HepG2 (cell line): ENCODE data around the gene TMEM190. TPM values are rescaled to one million over a fixed set of nuclear protein-coding genes. Genes with fewer than 3 reads are reported as not detected.

Experiments
- ATAD3A ChIP-seq: sonication (generic); formaldehyde crosslinking; IDR thresholded peaks from 2 replicates; pipeline ENCODE4 v1.4.0; 2020; ENCODE audit warnings: missing genetic modification reagents
- BCL6 ChIP-seq: IDR thresholded peaks from 2 replicates; pipeline ENCODE4 v1.6.1; 2016; ENCODE audit warnings: missing genetic modification reagents, missing compliant biosample characterization
- GABPA ChIP-seq, 2 experiments: IDR thresholded peaks; 2 replicates each; pipeline ENCODE4 v1.6.1; 2011 to 2016; ENCODE audit warnings: low read depth in 2 of 2, low read length in 1 of 2, missing biosample characterization in 1 of 2, missing genetic modification characterization in 1 of 2
- NFYC ChIP-seq: IDR thresholded peaks from 2 replicates; pipeline ENCODE4 v1.6.1; 2016; ENCODE audit warnings: missing genetic modification reagents, missing compliant biosample characterization
- PHF20 ChIP-seq: sonication (generic); formaldehyde crosslinking; IDR thresholded peaks from 2 replicates; pipeline ENCODE4 v1.5.0; 2020; ENCODE audit warnings: mild to moderate bottlenecking, missing genetic modification reagents
- TCF7L2 ChIP-seq: IDR thresholded peaks from 2 replicates; pipeline ENCODE4 v1.6.1; 2011; ENCODE audit warnings: mild to moderate bottlenecking, low read depth, low read length, moderate library complexity
- TOE1 ChIP-seq: sonication (generic); formaldehyde crosslinking; IDR thresholded peaks from 2 replicates; pipeline ENCODE4 v1.4.0; 2020; ENCODE audit warnings: mild to moderate bottlenecking, missing genetic modification reagents
- ZNF10 ChIP-seq: sonication (generic); formaldehyde crosslinking; IDR thresholded peaks from 2 replicates; pipeline ENCODE4 v1.4.0; 2020; ENCODE audit warnings: mild to moderate bottlenecking, low read depth, missing genetic modification reagents, borderline replicate concordance
- ZNF569 ChIP-seq: sonication (generic); formaldehyde crosslinking; IDR thresholded peaks from 2 replicates; pipeline ENCODE4 v1.5.0; 2020; ENCODE audit warnings: mild to moderate bottlenecking, missing genetic modification reagents, moderate library complexity, borderline replicate concordance
- polyA plus RNA-seq, 8 experiments: library from polyadenylated mRNA; depleted of rRNA in 3 of 8; stranded (reverse) in 7 of 8; unstranded in 1 of 8; fragments of >200 nt; fragmentation: Illumina TruSeq in 4 of 8; extraction: Trizol in 4 of 8; gene quantifications; 2 replicates each; pipeline versions ENCODE4 v1.2.1 to v1.2.3, GENCODE V29; 2011 to 2016; ENCODE audit warnings: low read depth in 4 of 8, missing spikeins in 1 of 8, mixed read lengths in 1 of 8; ENCODE audit not compliant: insufficient read depth in 1 of 8
- total RNA-seq, 5 experiments: library from RNA; depleted of rRNA; stranded (reverse); fragments of >200 nt; fragmentation: Illumina TruSeq; extraction: Trizol; gene quantifications; 2 replicates each; pipeline ENCODE4 v1.2.3, GENCODE V29; 2016; ENCODE audit warnings: low read depth in 1 of 5
- TF ChIP-seq, protein P1 (sequence below): sonication (generic); formaldehyde crosslinking; IDR thresholded peaks from 2 replicates; pipeline ENCODE4 v1.5.0; 2020; ENCODE audit warnings: missing genetic modification reagents
- TF ChIP-seq, protein P2 (sequence below): sonication (generic); formaldehyde crosslinking; IDR thresholded peaks from 2 replicates; pipeline ENCODE4 v1.5.0; 2020; ENCODE audit warnings: mild to moderate bottlenecking, missing genetic modification reagents
- TF ChIP-seq, protein P3 (sequence below): sonication (generic); formaldehyde crosslinking; IDR thresholded peaks from 2 replicates; pipeline ENCODE4 v1.4.0; 2020; ENCODE audit warnings: missing genetic modification reagents
- TF ChIP-seq, protein P4 (sequence below): sonication (generic); formaldehyde crosslinking; IDR thresholded peaks from 2 replicates; pipeline ENCODE4 v1.9.0; 2021; ENCODE audit warnings: missing genetic modification reagents, mild to moderate bottlenecking, borderline replicate concordance
- TF ChIP-seq, protein P5 (sequence below): sonication (generic); formaldehyde crosslinking; IDR thresholded peaks from 2 replicates; pipeline ENCODE4 v1.5.0; 2020; ENCODE audit warnings: missing genetic modification reagents, mild to moderate bottlenecking, borderline replicate concordance
- TF ChIP-seq, protein P6 (sequence below): IDR thresholded peaks from 2 replicates; pipeline ENCODE4 v1.6.1; 2012; ENCODE audit warnings: inconsistent platforms

TMEM190 gene
- total and polyA plus RNA-seq, 2 of the 13 experiments (the other 11 are each of a cell fraction or from before 2014, with no cell fraction given), result 0.35 to 0.83 TPM

DNA sequence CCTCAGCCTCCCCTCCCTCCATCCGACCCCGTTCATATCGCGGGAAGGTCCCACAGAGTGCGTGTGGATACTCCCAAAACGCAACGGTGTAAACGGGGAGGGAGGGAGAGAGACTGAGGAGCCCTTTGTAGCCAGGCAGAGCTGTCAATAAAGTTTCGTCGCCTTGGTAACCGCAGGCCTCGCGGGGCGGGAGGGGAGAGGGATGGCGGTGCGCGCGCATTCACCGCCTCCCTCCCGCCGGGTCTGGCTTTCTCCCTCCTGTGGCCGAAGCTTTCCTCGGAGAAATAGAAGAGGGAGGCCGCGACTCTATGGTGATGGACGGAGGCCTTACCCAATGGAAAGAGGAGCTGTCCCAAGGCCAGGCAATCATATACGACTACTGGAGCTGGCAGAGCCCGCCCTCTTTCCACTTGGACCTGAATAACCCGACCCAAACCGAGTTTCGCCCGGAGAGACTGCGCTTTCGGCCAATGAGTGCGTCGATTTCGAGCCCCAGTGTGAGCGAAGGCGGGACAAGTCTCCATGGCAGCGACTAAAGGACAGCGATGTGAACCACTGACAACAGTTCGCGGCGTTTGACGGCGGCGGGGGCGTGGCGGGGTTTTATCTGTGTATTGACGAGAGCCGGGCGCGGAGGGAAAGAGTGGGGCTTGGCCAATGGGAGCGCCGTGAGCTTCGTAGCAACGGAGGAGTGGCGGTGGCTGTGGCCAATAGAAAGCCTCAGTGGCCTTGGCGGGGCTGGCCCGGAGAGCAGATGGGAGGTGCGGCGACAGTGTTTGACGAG, 37.3 kb upstream of the TMEM190 start, which contains the start of gene KMT5C (continued):
- TF ChIP-seq, protein P1, sequence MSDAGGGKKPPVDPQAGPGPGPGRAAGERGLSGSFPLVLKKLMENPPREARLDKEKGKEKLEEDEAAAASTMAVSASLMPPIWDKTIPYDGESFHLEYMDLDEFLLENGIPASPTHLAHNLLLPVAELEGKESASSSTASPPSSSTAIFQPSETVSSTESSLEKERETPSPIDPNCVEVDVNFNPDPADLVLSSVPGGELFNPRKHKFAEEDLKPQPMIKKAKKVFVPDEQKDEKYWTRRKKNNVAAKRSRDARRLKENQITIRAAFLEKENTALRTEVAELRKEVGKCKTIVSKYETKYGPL (CRISPR knock-in tag), result no peak
- TF ChIP-seq, protein P2, sequence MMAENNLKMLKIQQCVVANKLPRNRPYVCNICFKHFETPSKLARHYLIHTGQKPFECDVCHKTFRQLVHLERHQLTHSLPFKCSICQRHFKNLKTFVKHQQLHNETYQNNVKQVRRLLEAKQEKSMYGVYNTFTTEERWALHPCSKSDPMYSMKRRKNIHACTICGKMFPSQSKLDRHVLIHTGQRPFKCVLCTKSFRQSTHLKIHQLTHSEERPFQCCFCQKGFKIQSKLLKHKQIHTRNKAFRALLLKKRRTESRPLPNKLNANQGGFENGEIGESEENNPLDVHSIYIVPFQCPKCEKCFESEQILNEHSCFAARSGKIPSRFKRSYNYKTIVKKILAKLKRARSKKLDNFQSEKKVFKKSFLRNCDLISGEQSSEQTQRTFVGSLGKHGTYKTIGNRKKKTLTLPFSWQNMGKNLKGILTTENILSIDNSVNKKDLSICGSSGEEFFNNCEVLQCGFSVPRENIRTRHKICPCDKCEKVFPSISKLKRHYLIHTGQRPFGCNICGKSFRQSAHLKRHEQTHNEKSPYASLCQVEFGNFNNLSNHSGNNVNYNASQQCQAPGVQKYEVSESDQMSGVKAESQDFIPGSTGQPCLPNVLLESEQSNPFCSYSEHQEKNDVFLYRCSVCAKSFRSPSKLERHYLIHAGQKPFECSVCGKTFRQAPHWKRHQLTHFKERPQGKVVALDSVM, result no peak
- no peak for TF ChIP-seq ATAD3A (CRISPR knock-in tag)
- TF ChIP-seq TOE1 (CRISPR knock-in tag), result no peak
- no peak for TF ChIP-seq PHF20 (CRISPR knock-in tag)
- no peak for TF ChIP-seq ZNF569 (CRISPR knock-in tag)
- TF ChIP-seq, protein P3, sequence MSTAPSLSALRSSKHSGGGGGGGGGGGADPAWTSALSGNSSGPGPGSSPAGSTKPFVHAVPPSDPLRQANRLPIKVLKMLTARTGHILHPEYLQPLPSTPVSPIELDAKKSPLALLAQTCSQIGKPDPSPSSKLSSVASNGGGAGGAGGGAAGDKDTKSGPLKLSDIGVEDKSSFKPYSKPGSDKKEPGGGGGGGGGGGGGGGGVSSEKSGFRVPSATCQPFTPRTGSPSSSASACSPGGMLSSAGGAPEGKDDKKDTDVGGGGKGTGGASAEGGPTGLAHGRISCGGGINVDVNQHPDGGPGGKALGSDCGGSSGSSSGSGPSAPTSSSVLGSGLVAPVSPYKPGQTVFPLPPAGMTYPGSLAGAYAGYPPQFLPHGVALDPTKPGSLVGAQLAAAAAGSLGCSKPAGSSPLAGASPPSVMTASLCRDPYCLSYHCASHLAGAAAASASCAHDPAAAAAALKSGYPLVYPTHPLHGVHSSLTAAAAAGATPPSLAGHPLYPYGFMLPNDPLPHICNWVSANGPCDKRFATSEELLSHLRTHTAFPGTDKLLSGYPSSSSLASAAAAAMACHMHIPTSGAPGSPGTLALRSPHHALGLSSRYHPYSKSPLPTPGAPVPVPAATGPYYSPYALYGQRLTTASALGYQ (CRISPR knock-in tag), result no peak
- TF ChIP-seq ZNF10 (CRISPR knock-in tag), result no peak
- TF ChIP-seq, protein P4, sequence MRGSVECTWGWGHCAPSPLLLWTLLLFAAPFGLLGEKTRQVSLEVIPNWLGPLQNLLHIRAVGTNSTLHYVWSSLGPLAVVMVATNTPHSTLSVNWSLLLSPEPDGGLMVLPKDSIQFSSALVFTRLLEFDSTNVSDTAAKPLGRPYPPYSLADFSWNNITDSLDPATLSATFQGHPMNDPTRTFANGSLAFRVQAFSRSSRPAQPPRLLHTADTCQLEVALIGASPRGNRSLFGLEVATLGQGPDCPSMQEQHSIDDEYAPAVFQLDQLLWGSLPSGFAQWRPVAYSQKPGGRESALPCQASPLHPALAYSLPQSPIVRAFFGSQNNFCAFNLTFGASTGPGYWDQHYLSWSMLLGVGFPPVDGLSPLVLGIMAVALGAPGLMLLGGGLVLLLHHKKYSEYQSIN, result no peak
- peak; percentile 96 for TF ChIP-seq NFYC (CRISPR knock-in tag)
- TF ChIP-seq, protein P5, sequence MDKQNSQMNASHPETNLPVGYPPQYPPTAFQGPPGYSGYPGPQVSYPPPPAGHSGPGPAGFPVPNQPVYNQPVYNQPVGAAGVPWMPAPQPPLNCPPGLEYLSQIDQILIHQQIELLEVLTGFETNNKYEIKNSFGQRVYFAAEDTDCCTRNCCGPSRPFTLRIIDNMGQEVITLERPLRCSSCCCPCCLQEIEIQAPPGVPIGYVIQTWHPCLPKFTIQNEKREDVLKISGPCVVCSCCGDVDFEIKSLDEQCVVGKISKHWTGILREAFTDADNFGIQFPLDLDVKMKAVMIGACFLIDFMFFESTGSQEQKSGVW (CRISPR knock-in tag), result no peak
- TF ChIP-seq BCL6 (CRISPR knock-in tag), result no peak
- peak; percentile 25; the same call in 1 of the 2 replicates for TF ChIP-seq GABPA (IDR thresholded peaks at IDR 0.05; ENCODE audit: low read depth, low read length)
- TF ChIP-seq GABPA (CRISPR knock-in tag; IDR thresholded peaks at IDR 0.05; ENCODE audit: low read depth), result no peak
- TF ChIP-seq, protein P6, sequence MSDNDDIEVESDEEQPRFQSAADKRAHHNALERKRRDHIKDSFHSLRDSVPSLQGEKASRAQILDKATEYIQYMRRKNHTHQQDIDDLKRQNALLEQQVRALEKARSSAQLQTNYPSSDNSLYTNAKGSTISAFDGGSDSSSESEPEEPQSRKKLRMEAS, result peak; percentile 41; the same call in 1 of the 2 replicates
- TF ChIP-seq TCF7L2, result no peak
